HG02610 (cell line): ENCODE results near the gene PSMD12.
"Not testable (repeated sequence)": the region's sequence is repeated elsewhere in the genome, so short reads cannot be mapped to it uniquely, and the experiment has no call there.

Experiments
- ATAC-seq: cut with Tn5 transposase; IDR thresholded peaks from one replicate; pipeline ENCODE4 v1.9.1; 2021; ENCODE audit warnings: mild to moderate bottlenecking, moderate library complexity; ENCODE audit not compliant: unreplicated experiment

Gene PSMD12

DNA sequence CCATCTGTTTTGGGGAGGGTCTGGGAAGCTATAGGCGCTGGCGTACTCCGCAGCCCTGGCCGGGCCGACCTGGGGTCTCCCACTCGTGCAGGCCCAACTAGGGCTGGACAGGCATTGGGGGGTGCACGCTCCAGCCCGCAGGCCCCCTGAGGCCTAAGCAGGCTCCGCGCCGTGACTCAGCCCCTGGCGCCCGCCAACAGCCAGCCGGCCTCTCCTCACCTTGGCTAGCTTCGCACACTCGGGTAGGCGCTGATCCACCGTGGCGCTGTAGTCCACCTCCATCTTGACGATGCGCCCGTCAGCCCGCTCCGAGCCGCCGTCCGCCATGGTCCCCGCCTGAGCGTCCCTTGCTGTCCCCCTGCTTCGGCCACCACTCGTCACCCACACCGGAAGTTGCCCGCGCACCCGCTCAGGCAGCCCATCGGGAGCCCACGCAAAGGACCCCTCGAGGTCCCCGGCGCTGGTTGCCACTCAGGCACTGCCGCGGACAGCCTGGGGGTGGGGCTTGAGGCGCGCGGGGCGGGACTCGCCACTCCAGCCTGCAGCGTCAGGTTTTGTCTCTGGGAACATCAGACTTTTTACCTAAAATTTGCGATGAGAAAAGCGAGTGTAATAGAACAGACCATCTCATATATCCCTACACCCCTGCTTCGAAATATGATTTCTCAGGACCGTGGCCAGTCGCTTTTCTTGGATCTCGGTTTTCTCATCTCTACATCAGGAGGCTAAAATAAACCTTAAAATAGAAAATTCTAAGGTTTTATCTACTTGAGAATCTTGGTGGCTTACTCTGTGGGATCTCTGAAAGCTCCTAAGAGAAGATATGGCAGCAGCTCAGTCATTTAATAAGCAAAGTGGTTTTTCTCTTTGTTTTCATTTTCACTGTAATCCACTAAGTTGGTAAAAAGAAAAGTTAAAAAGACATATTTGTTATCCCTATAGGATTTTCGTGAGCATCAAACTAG lies at the start of gene PSMD12:
Gene PSMD12, minus strand, starts transcription at position 385 of the 965 bp plus-strand sequence. Its CDS starts 58 bp downstream, at position 327.
- peak; percentile 84 for ATAC-seq

GRCh38 chr17:67415291-67415690 lies 48.9 kb upstream of the PSMD12 start:
- no peak for ATAC-seq

GRCh38 chr17:67414559-67414958 lies 48.2 kb upstream of the PSMD12 start:
- no peak for ATAC-seq

- no peak for ATAC-seq
Observed at GRCh38 chr17:67414130-67414529, 47.8 kb upstream of the PSMD12 start.

- no peak for ATAC-seq
Observed at GRCh38 chr17:67413388-67413787, 47.0 kb upstream of the PSMD12 start.

DNA sequence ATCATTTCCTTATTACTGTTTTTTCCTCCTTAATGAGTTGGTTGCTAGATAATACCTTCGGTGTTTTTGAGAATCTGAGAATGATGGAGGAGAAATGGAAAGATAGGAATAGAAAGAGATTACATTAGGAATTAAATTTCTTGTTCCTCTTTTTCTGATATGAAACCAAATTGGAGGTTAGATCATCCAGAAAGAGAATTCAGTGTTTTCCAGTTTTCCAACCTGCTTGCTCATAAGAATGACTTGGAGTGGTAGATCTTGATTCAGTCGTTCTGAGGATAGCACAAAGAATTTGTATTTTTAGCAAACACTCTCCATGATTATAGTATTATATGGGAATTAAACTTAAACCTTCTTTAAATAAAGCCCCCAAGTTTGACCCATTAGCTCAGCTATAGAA lies 46.6 kb upstream of the PSMD12 start:
- no peak for ATAC-seq

DNA sequence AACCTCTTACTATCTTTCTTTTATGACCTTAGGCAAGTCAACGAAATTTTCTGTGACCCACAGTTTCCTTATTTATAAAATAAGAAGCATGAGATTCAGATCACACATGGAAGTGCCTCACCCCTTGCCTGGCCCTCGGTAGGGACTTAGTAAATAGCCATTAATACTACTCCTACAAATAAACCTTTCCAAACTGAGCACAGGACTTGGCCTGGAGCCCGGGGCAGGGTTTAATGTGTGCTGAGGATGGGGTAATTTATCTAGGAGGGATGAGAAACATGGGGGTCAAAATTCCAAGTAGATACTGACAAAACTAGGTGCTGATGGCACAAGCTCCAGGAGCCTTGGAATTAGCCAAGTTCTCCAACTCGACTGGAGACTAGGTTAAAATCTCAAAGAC lies 45.7 kb upstream of the PSMD12 start:
- no peak for ATAC-seq

- no peak for ATAC-seq
Observed at GRCh38 chr17:67411397-67411796, 45.0 kb upstream of the PSMD12 start.

GRCh38 chr17:67408455-67408830 lies 42.1 kb upstream of the PSMD12 start:
- ATAC-seq = not testable (repeated sequence)

DNA sequence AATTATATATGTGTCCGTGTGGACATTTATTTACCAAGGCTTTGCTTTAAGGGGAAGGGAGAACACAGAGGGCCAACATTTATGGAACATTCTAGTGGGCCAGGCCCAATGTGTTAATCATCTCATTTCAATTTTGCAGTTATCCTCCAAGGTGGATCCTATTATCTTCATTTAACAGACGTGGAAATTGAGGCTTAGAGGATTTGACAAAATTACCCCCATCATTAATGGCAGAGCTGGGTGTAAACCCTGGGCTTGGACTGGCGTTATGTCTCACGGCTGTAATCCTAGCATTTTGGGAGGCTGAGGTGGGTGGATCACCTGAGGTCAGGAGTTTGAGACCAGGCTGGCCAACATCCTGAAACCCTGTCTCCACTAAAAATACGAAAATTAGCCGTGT lies 37.1 kb upstream of the PSMD12 start:
- ATAC-seq = no peak

GRCh38 chr17:67403065-67403464 lies 36.7 kb upstream of the PSMD12 start:
- no peak for ATAC-seq

GRCh38 chr17:67401598-67402504 lies 35.5 kb upstream of the PSMD12 start:
- ATAC-seq = no peak

DNA sequence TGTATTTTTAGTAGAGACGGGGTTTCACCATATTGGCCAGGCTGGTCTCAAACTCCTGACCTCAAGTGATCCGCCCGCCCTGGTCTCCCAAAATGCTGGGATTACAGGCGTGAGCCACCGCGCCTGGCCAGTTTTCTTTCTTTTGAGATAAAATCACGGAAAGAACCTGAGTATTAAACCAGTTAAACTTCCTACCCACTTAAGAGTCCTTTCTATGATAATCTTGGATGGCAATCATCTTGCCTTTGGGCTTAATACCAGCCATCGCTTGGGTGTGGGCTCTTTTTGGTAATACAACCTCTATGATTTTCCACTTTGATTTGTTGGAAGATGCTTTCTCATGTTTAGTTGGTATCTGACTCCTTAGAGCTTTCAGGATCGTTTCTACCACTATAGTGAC lies 34.7 kb upstream of the PSMD12 start:
- ATAC-seq = no peak

GRCh38 chr17:67400193-67400592 lies 33.8 kb upstream of the PSMD12 start:
- ATAC-seq = no peak

GRCh38 chr17:67399676-67400075 lies 33.3 kb upstream of the PSMD12 start:
- ATAC-seq = no peak

DNA sequence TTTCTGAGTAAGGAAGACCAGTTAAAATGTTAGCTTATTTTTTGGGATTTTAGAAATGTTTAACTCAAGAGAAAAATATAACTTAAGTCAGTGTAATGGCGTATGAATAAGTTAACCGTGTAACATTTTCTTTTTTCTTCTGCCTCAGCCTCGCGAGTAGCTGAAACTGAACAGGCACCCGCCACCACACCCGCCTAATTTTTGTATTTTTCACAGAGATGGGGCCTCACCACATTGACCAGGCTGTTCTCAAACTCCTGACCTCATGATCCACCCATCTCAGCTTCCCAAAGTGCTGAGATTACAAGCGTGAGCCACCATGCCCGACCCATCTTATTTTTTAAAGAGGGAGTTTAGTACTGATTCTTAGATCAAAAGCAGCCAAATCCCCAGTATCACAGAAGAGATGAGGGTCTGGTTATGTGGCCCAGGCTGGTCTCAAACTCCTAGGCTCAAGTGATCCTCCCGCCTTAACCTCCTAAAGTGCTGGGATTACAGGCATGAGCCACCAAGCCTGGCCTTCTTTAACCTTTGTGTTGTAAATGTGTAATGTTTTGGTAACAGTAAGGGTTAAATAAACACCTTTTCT lies 27.5 kb upstream of the PSMD12 start:
- no peak for ATAC-seq

DNA sequence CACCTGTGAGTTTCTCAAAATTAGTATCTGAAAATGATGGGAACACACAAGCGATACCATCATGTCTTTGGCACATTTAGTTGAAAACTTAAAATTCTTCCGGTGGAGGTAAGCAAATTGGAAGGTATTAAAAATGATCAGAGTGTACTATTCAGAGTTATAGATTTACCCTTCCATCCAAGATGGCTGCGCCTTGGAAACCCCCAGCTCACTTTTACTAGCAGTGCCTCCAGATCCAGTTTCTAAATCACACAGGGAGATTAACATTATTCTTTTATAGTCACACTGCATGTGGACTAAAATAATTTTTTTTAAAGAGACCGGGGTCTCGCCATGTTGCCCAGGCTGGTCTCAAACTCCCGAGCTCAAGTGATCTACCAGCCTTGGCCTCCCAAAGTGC lies 25.7 kb upstream of the PSMD12 start:
- ATAC-seq = no peak

- peak; percentile 96 for ATAC-seq
Observed at GRCh38 chr17:67390646-67391361, 24.4 kb upstream of the PSMD12 start.

DNA sequence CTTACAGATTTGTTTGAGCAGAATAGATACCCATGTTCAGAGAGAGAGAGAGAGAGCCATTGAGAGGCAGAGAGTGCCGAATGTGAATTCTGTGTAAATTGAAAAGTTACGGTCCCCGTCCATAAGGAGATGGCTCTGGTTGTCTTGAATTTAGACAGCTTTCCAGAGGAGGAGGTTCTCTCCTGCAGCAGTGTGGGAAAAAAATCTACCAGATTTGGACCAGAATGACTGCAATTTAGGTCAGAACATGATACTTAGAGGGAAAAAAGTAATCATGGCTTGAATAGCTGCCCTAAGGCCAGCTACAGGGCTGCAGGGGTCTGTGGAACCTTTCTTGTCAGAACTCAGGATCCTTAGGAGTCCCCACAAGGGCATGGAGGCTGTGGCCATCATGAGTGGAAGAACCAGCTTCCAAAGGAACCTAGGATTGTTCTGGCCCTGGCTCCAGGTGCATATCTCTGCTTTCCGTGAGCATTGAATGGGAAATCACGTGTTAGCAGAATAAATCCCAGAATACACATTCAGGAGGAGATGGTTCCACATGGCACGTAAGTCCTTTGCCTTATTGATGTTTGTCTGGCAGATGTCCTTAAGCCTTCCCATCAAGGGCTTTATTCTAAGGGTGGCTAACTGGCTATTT lies 23.7 kb upstream of the PSMD12 start:
- ATAC-seq = no peak

GRCh38 chr17:67388986-67389385 lies 22.6 kb upstream of the PSMD12 start:
- ATAC-seq = no peak
